Measurements from ENCODE around the gene WNK2. TPM values are rescaled to one million over a fixed set of nuclear protein-coding genes. Genes with fewer than 3 reads are reported as not detected.
"Not testable (repeated sequence)": the region's sequence is repeated elsewhere in the genome, so short reads cannot be mapped to it uniquely, and the experiment has no call there.

The WNK2 gene
- total RNA-seq, 2 experiments from 2014 or later: 0.31 to 0.55 TPM

GRCh38 chr9:93338196-93338595 is 154.3 kb downstream of the WNK2 start:
- CTCF ChIA-PET: not testable (repeated sequence)

GRCh38 chr9:93340091-93340490 is 156.2 kb downstream of the WNK2 start:
- ChIA-PET CTCF (no interaction called here), POLR2A (no interaction called here)

More at GRCh38 chr9:93338196-93338595, 154.3 kb downstream of the WNK2 start:
- POLR2A ChIA-PET: not testable (repeated sequence)

- POLR2A ChIA-PET: interaction anchor here (0.6 kb wide), 1 partner anchor 305 kb away, joined by 3 read pairs; no protein-coding TSS in a partner anchor
- CTCF ChIA-PET: not testable (repeated sequence)
Measured at GRCh38 chr9:93341820-93342219, 157.9 kb downstream of the WNK2 start.

- CTCF ChIA-PET: not testable (repeated sequence)
- POLR2A ChIA-PET: interaction anchor here (0.6 kb wide), 1 partner anchor 305 kb away, joined by 3 read pairs; no protein-coding TSS in a partner anchor
Measured at GRCh38 chr9:93342428-93342827, 158.5 kb downstream of the WNK2 start.

GRCh38 chr9:93343663-93344062 is 159.7 kb downstream of the WNK2 start:
- ChIA-PET POLR2A (no interaction called here), CTCF (no interaction called here)

- CTCF ChIA-PET: no interaction called here
- POLR2A ChIA-PET: no interaction called here
Measured at GRCh38 chr9:93345643-93346230, 161.8 kb downstream of the WNK2 start.

GRCh38 chr9:93346231-93347112 is 162.5 kb downstream of the WNK2 start:
- POLR2A ChIA-PET: no interaction called here
- CTCF ChIA-PET: no interaction called here

- POLR2A ChIA-PET: not testable (repeated sequence)
- CTCF ChIA-PET: interaction anchor here (0.7 kb wide), 1 partner anchor 72 kb away, joined by 4 read pairs; no protein-coding TSS in a partner anchor
Measured at GRCh38 chr9:93347371-93347975, 163.5 kb downstream of the WNK2 start.

GRCh38 chr9:93353413-93354310 is 169.7 kb downstream of the WNK2 start:
- POLR2A ChIA-PET: not testable (repeated sequence)

GRCh38 chr9:93354451-93354850 is 170.5 kb downstream of the WNK2 start:
- CTCF ChIA-PET: no interaction called here
- POLR2A ChIA-PET: no interaction called here

More at GRCh38 chr9:93353413-93354310, 169.7 kb downstream of the WNK2 start:
- CTCF ChIA-PET: not testable (repeated sequence)

- ChIA-PET CTCF (interaction anchor here (0.6 kb wide), 1 partner anchor 199 kb away, joined by 3 read pairs; no protein-coding TSS in a partner anchor), POLR2A (no interaction called here)
Measured at GRCh38 chr9:93355827-93356226, 171.9 kb downstream of the WNK2 start.

- CTCF ChIA-PET: interaction anchor here (0.9 kb wide), 1 partner anchor 249 kb away, joined by 3 read pairs; no protein-coding TSS in a partner anchor
- POLR2A ChIA-PET: no interaction called here
Measured at GRCh38 chr9:93357649-93358048, 173.7 kb downstream of the WNK2 start.

GRCh38 chr9:93359907-93360306 is 176.0 kb downstream of the WNK2 start:
- POLR2A ChIA-PET, CTCF ChIA-PET: not testable (repeated sequence)

- ChIA-PET POLR2A (no interaction called here), CTCF (no interaction called here)
Measured at GRCh38 chr9:93361995-93362394, 178.1 kb downstream of the WNK2 start.

- ChIA-PET POLR2A (no interaction called here), CTCF (no interaction called here)
Measured at GRCh38 chr9:93364734-93365426, 180.9 kb downstream of the WNK2 start.

- POLR2A ChIA-PET: no interaction called here
- CTCF ChIA-PET: no interaction called here
Measured at GRCh38 chr9:93365427-93366118, 181.6 kb downstream of the WNK2 start.

- POLR2A ChIA-PET: no interaction called here
Measured at GRCh38 chr9:93366119-93366447, 182.1 kb downstream of the WNK2 start.

GRCh38 chr9:93366486-93366885 is 182.5 kb downstream of the WNK2 start:
- POLR2A ChIA-PET, CTCF ChIA-PET: not testable (repeated sequence)

More at GRCh38 chr9:93366119-93366447, 182.1 kb downstream of the WNK2 start:
- CTCF ChIA-PET: no interaction called here

- CTCF ChIA-PET: no interaction called here
Measured at GRCh38 chr9:93368437-93368836, 184.5 kb downstream of the WNK2 start.

More at GRCh38 chr9:93368437-93368836, 184.5 kb downstream of the WNK2 start:
- POLR2A ChIA-PET: no interaction called here

All from activated CD8-positive, alpha-beta memory T cell treated with anti-CD3 and anti-CD28 coated beads for 36 hours (primary cell).